Activated CD8-positive, alpha-beta T cell treated with anti-CD3 and anti-CD28 coated beads for 36 hours (primary cell): ENCODE measurements around the gene OR5A1. TPM values are rescaled to one million over a fixed set of nuclear protein-coding genes. Genes with fewer than 3 reads are reported as not detected.
"Not testable (repeated sequence)": the region's sequence is repeated elsewhere in the genome, so short reads cannot be mapped to it uniquely, and the experiment has no call there.

Source experiments
- ATAC-seq: fragments of 200-7000 bp; cut with Tn5 transposase; one replicate; pipeline ENCODE4 v1.10.0; 2021; ENCODE audit warnings: mild to moderate bottlenecking, moderate library complexity
- CTCF ChIA-PET: fragments of 350-600 bp; sonication (Branson Sonifier 250); formaldehyde crosslinking; loops from one replicate; lab custom pipeline; 2021; ENCODE audit warnings: antibody characterized with exemption; lab: Charles Lee
- POLR2A ChIA-PET: fragments of 350-600 bp; sonication (Branson Sonifier 250); formaldehyde crosslinking; loops from one replicate; lab custom pipeline; 2021; ENCODE audit warnings: antibody characterized with exemption; lab: Charles Lee
- DNase-seq: peaks from one replicate; pipeline ENCODE4 v3.0.0-alpha.2; 2020
- H3K27ac Mint-ChIP-seq: one replicate; pipeline ENCODE4 v1.8.0; 2021; ENCODE audit warnings: mild to moderate bottlenecking, mixed read lengths
- H3K27me3 Mint-ChIP-seq: one replicate; pipeline ENCODE4 v1.8.0; 2021; ENCODE audit warnings: mixed read lengths
- H3K36me3 Mint-ChIP-seq: one replicate; pipeline ENCODE4 v1.8.0; 2021; ENCODE audit warnings: low read depth, mixed read lengths
- H3K4me1 Mint-ChIP-seq: one replicate; pipeline ENCODE4 v1.8.0; 2021; ENCODE audit warnings: low read depth, mixed read lengths
- H3K4me3 Mint-ChIP-seq: one replicate; pipeline ENCODE4 v1.8.0; 2021; ENCODE audit warnings: mild to moderate bottlenecking, moderate library complexity, mixed read lengths
- H3K9me3 Mint-ChIP-seq: one replicate; pipeline ENCODE4 v1.8.0; 2021; ENCODE audit warnings: mixed read lengths
- CTCF ChIP-seq: fragments of 200-600 bp; IDR thresholded peaks from one replicate; pipeline ENCODE4 v1.8.0; 2022; ENCODE audit warnings: antibody characterized with exemption, mild to moderate bottlenecking
- intact Hi-C: fragments of 100-400 bp; cut with micrococcal nuclease; formaldehyde crosslinking; loops from one replicate; pipeline ENCODE4 v1.10.0; 2022
- total RNA-seq, 2 experiments: library from RNA; stranded (reverse); gene quantifications; one replicate each; pipeline ENCODE4 v1.2.3, GENCODE V29; 2021

The OR5A1 gene
- total RNA-seq, 2 experiments from 2014 or later: not detected

- POLR2A ChIA-PET: no interaction called here
Measured at GRCh38 chr11:59437770-59438169, 1.5 kb downstream of the OR5A1 start.

DNA sequence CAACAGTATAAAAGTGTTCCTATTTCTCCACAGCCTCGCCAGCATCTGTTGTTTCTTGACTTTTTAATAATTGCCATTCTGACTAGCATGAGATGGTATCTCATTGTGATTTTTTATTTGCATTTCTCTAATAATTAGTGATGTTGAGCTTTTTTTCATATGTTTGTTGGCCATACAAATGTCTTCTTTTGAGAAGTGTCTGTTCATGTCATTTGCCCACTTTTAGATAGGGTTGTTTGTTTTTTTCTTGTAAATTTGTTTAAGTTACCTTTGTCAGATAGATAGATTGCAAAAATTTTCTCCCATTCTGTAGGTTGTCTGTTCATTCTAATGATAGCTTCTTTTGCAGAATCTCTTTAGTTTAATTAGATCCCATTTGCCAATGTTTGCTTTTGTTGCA is 9.4 kb downstream of the OR5A1 start:
- POLR2A ChIA-PET, DNase-seq, H3K36me3 Mint-ChIP-seq, H3K27ac Mint-ChIP-seq, H3K4me1 Mint-ChIP-seq, H3K27me3 Mint-ChIP-seq, intact Hi-C loops, CTCF ChIA-PET, ATAC-seq, H3K4me3 Mint-ChIP-seq, H3K9me3 Mint-ChIP-seq: not testable (repeated sequence)

More at GRCh38 chr11:59437770-59438169, 1.5 kb downstream of the OR5A1 start:
- Mint-ChIP-seq H3K4me3 (no peak overlapping the region), H3K27me3 (peaks cover 3% of the 10 kb centered on the region), H3K9me3 (no peaks in the 10 kb centered on the region), H3K36me3 (no peaks in the 10 kb centered on the region), H3K27ac (no peak overlapping the region), H3K4me1 (no peaks in the 10 kb centered on the region)
- no peak for ATAC-seq
- DNase-seq: no peak
- intact Hi-C loops: loop anchor here (5.0 kb wide), 1 partner anchor 280 kb away; no protein-coding TSS in a partner anchor
- CTCF ChIA-PET: interaction anchor here (1.7 kb wide), 1 partner anchor 8 kb away, joined by 5 read pairs; no protein-coding TSS in a partner anchor
- no peak for TF ChIP-seq CTCF

DNA sequence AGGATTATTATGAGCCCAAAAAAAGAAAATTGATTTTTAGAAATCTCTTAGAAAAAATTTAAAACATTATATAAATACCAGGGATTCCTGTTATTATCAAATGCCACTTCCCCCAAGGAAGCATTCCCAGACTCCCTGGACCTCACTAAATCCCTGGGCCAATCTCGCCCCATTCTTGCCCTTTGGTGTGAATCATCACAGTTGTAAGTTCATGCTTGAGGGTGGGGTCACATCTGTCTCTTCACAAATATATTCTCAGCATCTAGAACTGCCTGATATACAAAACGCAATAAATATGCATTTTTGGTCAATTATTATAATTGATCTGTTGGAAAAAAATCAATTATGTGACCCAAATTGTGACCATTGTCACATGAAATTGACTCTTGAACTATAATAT is 12.2 kb downstream of the OR5A1 start:
- Mint-ChIP-seq H3K27ac (no peak overlapping the region), H3K36me3 (no peaks in the 10 kb centered on the region)
- CTCF ChIA-PET: no interaction called here

DNA sequence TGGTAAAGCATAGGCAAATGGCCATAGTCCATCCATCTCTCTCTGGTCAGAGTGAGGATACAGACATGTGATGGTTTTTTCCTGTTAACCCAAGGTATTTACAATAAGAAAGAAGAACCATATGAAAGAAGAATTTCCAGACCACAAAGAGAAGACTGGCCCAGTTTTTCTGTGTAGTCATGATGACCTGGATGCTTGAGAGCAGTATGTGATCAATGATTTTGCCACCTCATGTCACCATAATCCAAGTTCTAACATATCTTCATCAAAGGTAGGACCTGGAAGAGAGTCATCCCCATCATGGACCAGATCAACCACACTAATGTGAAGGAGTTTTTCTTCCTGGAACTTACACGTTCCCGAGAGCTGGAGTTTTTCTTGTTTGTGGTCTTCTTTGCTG is 20.4 kb downstream of the OR5A1 start, which contains the start of gene OR4D6:
Gene OR4D6, plus strand, starts transcription at position 301 of the 400 bp plus-strand sequence. Its CDS starts 0 bp downstream, at position 301.
- Mint-ChIP-seq H3K27me3 (peaks cover 12% of the 10 kb centered on the region), H3K36me3 (no peaks in the 10 kb centered on the region), H3K4me1 (no peaks in the 10 kb centered on the region), H3K9me3 (no peaks in the 10 kb centered on the region), H3K27ac (no peak within 1 kb of the TSS), H3K4me3 (no peak within 1 kb of the TSS)
- ChIA-PET CTCF (no interaction called here), POLR2A (no interaction called here)
- intact Hi-C loops: no loop called here
- no peak for TF ChIP-seq CTCF
- no peak for DNase-seq
- no peak for ATAC-seq

More for the DNA sequence above, 12.2 kb downstream of the OR5A1 start:
- peaks cover 8% of the 10 kb centered on the region for H3K27me3 Mint-ChIP-seq
- H3K4me3 Mint-ChIP-seq: no peak overlapping the region
- POLR2A ChIA-PET: no interaction called here
- intact Hi-C loops: no loop called here
- DNase-seq: no peak
- H3K4me1 Mint-ChIP-seq: no peaks in the 10 kb centered on the region
- TF ChIP-seq CTCF: no peak
- ATAC-seq: no peak
- peaks cover 9% of the 10 kb centered on the region for H3K9me3 Mint-ChIP-seq

DNA sequence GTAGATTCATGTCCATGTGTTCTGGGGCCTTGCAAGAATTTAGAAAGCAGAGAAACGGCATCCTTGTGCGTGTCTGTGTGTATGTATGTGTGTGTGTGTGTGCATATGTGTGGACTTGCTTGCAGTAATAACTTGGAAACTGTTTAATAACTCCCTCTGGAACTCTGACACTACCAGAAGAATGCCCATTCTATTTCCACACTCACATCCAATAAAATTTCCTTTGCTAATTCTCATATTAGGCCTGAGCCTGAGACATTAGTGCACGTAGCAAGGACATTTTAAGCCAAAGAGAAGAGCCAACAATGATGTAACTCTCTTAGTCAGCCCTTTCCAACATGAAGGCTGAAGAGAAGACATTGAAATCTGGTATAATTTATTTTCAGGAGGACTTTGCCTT is 23.6 kb downstream of the OR5A1 start:
- no peak for DNase-seq
- Mint-ChIP-seq H3K27ac (no peak overlapping the region), H3K9me3 (no peaks in the 10 kb centered on the region), H3K36me3 (no peaks in the 10 kb centered on the region), H3K4me1 (no peaks in the 10 kb centered on the region), H3K4me3 (no peak overlapping the region), H3K27me3 (peaks cover 6% of the 10 kb centered on the region)
- CTCF ChIA-PET: no interaction called here
- ATAC-seq: no peak
- intact Hi-C loops: no loop called here
- TF ChIP-seq CTCF: no peak
- POLR2A ChIA-PET: no interaction called here
